HepG2 (cell line): ENCODE measurements around the gene C1QBP. TPM values are rescaled to one million over a fixed set of nuclear protein-coding genes. Genes with fewer than 3 reads are reported as not detected.

ENCODE experiments used
- CREM ChIP-seq, 2 experiments: sonication (generic) in 1 of 2; formaldehyde crosslinking in 1 of 2; IDR thresholded peaks; 2 replicates each; pipeline versions ENCODE4 v1.4.0 to v1.6.1; 2016 to 2020; ENCODE audit warnings: antibody characterized with exemption in 1 of 2, mild to moderate bottlenecking in 1 of 2, missing genetic modification reagents in 1 of 2
- DNMT1 ChIP-seq: sonication (generic); formaldehyde crosslinking; IDR thresholded peaks from 2 replicates; pipeline ENCODE4 v1.5.1; 2020; ENCODE audit warnings: mild to moderate bottlenecking, missing genetic modification reagents
- NR2F2 ChIP-seq: IDR thresholded peaks from 2 replicates; pipeline ENCODE4 v1.6.1; 2012; ENCODE audit warnings: low read depth, inconsistent platforms, borderline replicate concordance
- ONECUT2 ChIP-seq: sonication (generic); formaldehyde crosslinking; IDR thresholded peaks from 2 replicates; pipeline ENCODE4 v1.4.0; 2020; ENCODE audit warnings: missing genetic modification reagents
- SRSF9 ChIP-seq: fragments of 200-400 bp; formaldehyde crosslinking; IDR thresholded peaks from 2 replicates; pipeline ENCODE4 v1.6.1; 2018; ENCODE audit warnings: borderline replicate concordance, mild to moderate bottlenecking, low read depth, low read length; ENCODE audit not compliant: insufficient read depth, poor library complexity, severe bottlenecking
- ZNF251 ChIP-seq: sonication (generic); formaldehyde crosslinking; IDR thresholded peaks from 2 replicates; pipeline ENCODE4 v1.9.0; 2021; ENCODE audit warnings: mild to moderate bottlenecking, missing genetic modification reagents
- ZNF75D ChIP-seq: sonication (generic); formaldehyde crosslinking; IDR thresholded peaks from 2 replicates; pipeline ENCODE4 v1.8.1; 2023; ENCODE audit warnings: missing genetic modification reagents, mild to moderate bottlenecking, borderline replicate concordance
- ZNF776 ChIP-seq: sonication (generic); formaldehyde crosslinking; IDR thresholded peaks from 2 replicates; pipeline ENCODE4 v1.4.0; 2020; ENCODE audit warnings: mild to moderate bottlenecking, missing genetic modification reagents
- ZSCAN20 ChIP-seq: sonication (generic); formaldehyde crosslinking; IDR thresholded peaks from 2 replicates; pipeline ENCODE4 v1.4.0; 2020; ENCODE audit warnings: missing genetic modification reagents, mild to moderate bottlenecking, borderline replicate concordance
- polyA plus RNA-seq, 8 experiments: library from polyadenylated mRNA; depleted of rRNA in 3 of 8; stranded (reverse) in 7 of 8; unstranded in 1 of 8; fragments of >200 nt; fragmentation: Illumina TruSeq in 4 of 8; extraction: Trizol in 4 of 8; gene quantifications; 2 replicates each; pipeline versions ENCODE4 v1.2.1 to v1.2.3, GENCODE V29; 2011 to 2016; ENCODE audit warnings: low read depth in 4 of 8, missing spikeins in 1 of 8, mixed read lengths in 1 of 8; ENCODE audit not compliant: insufficient read depth in 1 of 8
- total RNA-seq, 5 experiments: library from RNA; depleted of rRNA; stranded (reverse); fragments of >200 nt; fragmentation: Illumina TruSeq; extraction: Trizol; gene quantifications; 2 replicates each; pipeline ENCODE4 v1.2.3, GENCODE V29; 2016; ENCODE audit warnings: low read depth in 1 of 5
- TF ChIP-seq, protein P1 (sequence below): sonication (generic); formaldehyde crosslinking; IDR thresholded peaks from 2 replicates; pipeline ENCODE4 v1.4.0; 2020; ENCODE audit warnings: missing genetic modification reagents
- TF ChIP-seq, protein P2 (sequence below): sonication (generic); formaldehyde crosslinking; IDR thresholded peaks from 2 replicates; pipeline ENCODE4 v1.4.0; 2020; ENCODE audit warnings: mild to moderate bottlenecking, missing genetic modification reagents
- TF ChIP-seq, protein P3 (sequence below): sonication (generic); formaldehyde crosslinking; IDR thresholded peaks from 2 replicates; pipeline ENCODE4 v1.4.0; 2020; ENCODE audit warnings: missing genetic modification reagents, borderline replicate concordance
- TF ChIP-seq, protein P4 (sequence below): sonication (generic); formaldehyde crosslinking; IDR thresholded peaks from 2 replicates; pipeline ENCODE4 v1.5.1; 2020; ENCODE audit warnings: mild to moderate bottlenecking, missing genetic modification reagents, borderline replicate concordance

The C1QBP gene
- total and polyA plus RNA-seq, 2 of the 13 experiments (the other 11 are each of a cell fraction or from before 2014, with no cell fraction given): 219 to 680 TPM

DNA sequence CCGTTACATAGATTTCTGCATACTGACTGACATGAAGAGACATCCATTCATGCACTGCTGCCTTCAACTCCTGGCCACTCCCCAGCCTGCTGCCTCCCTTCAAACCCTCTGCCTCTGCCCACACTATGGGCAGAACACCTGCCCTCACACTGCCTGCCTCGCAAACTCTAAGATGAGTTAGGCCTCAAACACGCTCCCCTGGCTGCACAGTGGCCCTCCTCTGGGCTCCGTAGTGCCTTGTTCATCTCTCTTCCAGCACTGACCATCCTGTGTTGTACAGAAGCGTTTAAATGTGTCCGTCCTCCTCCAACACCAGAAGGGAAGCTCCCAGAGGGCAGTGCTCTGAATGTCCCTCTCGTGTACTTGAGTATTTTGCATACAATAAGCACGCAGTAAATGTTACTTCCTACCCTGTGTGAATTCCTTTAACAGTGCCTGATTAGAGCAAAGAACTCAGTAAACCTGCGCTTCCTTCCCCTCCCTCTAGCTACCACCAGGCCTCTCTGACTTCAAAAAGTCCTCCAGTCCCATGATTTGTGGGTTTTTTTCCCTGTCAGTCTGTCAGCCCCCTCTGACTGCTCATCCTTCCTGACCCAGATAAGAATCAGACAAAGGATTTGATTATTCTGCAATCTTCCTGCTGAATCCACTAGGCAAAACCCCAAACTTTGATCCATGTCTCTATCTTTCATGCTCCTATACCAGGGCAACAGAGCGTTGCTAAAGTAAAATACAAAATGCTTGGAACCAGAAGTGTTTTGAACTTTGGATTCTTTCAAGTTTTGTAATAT, 26.0 kb upstream of the C1QBP start (continued):
- TF ChIP-seq, protein P1, sequence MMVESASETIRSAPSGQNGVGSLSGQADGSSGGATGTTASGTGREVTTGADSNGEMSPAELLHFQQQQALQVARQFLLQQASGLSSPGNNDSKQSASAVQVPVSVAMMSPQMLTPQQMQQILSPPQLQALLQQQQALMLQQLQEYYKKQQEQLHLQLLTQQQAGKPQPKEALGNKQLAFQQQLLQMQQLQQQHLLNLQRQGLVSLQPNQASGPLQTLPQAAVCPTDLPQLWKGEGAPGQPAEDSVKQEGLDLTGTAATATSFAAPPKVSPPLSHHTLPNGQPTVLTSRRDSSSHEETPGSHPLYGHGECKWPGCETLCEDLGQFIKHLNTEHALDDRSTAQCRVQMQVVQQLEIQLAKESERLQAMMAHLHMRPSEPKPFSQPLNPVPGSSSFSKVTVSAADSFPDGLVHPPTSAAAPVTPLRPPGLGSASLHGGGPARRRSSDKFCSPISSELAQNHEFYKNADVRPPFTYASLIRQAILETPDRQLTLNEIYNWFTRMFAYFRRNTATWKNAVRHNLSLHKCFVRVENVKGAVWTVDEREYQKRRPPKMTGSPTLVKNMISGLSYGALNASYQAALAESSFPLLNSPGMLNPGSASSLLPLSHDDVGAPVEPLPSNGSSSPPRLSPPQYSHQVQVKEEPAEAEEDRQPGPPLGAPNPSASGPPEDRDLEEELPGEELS: no peak
- no peak for TF ChIP-seq SRSF9
- no peak for TF ChIP-seq ZNF776
- TF ChIP-seq ZNF75D (CRISPR knock-in tag): no peak
- TF ChIP-seq ONECUT2 (CRISPR knock-in tag): no peak
- no peak for TF ChIP-seq ZNF251 (CRISPR knock-in tag)
- TF ChIP-seq ZSCAN20 (CRISPR knock-in tag): no peak
- peak; percentile 62; the same call in 1 of the 2 replicates for TF ChIP-seq CREM (IDR thresholded peaks at IDR 0.05)
- no peak for TF ChIP-seq CREM (CRISPR knock-in tag; IDR thresholded peaks at IDR 0.05)
- no peak for TF ChIP-seq DNMT1 (CRISPR knock-in tag)
- TF ChIP-seq NR2F2: no peak
- TF ChIP-seq, protein P2, sequence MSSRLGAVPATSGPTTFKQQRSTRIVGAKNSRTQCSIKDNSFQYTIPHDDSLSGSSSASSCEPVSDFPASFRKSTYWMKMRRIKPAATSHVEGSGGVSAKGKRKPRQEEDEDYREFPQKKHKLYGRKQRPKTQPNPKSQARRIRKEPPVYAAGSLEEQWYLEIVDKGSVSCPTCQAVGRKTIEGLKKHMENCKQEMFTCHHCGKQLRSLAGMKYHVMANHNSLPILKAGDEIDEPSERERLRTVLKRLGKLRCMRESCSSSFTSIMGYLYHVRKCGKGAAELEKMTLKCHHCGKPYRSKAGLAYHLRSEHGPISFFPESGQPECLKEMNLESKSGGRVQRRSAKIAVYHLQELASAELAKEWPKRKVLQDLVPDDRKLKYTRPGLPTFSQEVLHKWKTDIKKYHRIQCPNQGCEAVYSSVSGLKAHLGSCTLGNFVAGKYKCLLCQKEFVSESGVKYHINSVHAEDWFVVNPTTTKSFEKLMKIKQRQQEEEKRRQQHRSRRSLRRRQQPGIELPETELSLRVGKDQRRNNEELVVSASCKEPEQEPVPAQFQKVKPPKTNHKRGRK: no peak
- TF ChIP-seq, protein P3, sequence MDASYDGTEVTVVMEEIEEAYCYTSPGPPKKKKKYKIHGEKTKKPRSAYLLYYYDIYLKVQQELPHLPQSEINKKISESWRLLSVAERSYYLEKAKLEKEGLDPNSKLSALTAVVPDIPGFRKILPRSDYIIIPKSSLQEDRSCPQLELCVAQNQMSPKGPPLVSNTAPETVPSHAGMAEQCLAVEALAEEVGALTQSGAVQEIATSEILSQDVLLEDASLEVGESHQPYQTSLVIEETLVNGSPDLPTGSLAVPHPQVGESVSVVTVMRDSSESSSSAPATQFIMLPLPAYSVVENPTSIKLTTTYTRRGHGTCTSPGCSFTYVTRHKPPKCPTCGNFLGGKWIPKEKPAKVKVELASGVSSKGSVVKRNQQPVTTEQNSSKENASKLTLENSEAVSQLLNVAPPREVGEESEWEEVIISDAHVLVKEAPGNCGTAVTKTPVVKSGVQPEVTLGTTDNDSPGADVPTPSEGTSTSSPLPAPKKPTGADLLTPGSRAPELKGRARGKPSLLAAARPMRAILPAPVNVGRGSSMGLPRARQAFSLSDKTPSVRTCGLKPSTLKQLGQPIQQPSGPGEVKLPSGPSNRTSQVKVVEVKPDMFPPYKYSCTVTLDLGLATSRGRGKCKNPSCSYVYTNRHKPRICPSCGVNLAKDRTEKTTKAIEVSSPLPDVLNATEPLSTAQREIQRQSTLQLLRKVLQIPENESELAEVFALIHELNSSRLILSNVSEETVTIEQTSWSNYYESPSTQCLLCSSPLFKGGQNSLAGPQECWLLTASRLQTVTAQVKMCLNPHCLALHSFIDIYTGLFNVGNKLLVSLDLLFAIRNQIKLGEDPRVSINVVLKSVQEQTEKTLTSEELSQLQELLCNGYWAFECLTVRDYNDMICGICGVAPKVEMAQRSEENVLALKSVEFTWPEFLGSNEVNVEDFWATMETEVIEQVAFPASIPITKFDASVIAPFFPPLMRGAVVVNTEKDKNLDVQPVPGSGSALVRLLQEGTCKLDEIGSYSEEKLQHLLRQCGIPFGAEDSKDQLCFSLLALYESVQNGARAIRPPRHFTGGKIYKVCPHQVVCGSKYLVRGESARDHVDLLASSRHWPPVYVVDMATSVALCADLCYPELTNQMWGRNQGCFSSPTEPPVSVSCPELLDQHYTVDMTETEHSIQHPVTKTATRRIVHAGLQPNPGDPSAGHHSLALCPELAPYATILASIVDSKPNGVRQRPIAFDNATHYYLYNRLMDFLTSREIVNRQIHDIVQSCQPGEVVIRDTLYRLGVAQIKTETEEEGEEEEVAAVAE (CRISPR knock-in tag): no peak
- TF ChIP-seq, protein P4, sequence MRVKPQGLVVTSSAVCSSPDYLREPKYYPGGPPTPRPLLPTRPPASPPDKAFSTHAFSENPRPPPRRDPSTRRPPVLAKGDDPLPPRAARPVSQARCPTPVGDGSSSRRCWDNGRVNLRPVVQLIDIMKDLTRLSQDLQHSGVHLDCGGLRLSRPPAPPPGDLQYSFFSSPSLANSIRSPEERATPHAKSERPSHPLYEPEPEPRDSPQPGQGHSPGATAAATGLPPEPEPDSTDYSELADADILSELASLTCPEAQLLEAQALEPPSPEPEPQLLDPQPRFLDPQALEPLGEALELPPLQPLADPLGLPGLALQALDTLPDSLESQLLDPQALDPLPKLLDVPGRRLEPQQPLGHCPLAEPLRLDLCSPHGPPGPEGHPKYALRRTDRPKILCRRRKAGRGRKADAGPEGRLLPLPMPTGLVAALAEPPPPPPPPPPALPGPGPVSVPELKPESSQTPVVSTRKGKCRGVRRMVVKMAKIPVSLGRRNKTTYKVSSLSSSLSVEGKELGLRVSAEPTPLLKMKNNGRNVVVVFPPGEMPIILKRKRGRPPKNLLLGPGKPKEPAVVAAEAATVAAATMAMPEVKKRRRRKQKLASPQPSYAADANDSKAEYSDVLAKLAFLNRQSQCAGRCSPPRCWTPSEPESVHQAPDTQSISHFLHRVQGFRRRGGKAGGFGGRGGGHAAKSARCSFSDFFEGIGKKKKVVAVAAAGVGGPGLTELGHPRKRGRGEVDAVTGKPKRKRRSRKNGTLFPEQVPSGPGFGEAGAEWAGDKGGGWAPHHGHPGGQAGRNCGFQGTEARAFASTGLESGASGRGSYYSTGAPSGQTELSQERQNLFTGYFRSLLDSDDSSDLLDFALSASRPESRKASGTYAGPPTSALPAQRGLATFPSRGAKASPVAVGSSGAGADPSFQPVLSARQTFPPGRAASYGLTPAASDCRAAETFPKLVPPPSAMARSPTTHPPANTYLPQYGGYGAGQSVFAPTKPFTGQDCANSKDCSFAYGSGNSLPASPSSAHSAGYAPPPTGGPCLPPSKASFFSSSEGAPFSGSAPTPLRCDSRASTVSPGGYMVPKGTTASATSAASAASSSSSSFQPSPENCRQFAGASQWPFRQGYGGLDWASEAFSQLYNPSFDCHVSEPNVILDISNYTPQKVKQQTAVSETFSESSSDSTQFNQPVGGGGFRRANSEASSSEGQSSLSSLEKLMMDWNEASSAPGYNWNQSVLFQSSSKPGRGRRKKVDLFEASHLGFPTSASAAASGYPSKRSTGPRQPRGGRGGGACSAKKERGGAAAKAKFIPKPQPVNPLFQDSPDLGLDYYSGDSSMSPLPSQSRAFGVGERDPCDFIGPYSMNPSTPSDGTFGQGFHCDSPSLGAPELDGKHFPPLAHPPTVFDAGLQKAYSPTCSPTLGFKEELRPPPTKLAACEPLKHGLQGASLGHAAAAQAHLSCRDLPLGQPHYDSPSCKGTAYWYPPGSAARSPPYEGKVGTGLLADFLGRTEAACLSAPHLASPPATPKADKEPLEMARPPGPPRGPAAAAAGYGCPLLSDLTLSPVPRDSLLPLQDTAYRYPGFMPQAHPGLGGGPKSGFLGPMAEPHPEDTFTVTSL (CRISPR knock-in tag): peak; percentile 44; the same call in 1 of the 2 replicates
